Sigmoid colon (tissue), 4 donors: ENCODE measurements around the gene PSMC3.

Experiments used
- EP300 ChIP-seq, 4 donors: sonication (generic); formaldehyde crosslinking; IDR thresholded peaks; one replicate each; pipeline ENCODE4 v1.6.1; 2017; ENCODE audit warnings: antibody characterized with exemption in 4 of 4
- POLR2A ChIP-seq, 2 donors: fragments of 450-650 bp; IDR thresholded peaks; one replicate each; pipeline ENCODE4 v1.6.1; 2016; ENCODE audit warnings: antibody characterized with exemption in 2 of 2, mild to moderate bottlenecking in 2 of 2, moderate library complexity in 2 of 2
- TF ChIP-seq, protein P1 (sequence below), 4 experiments: fragments of 450-650 bp in 3 of 4; fragments of 200-600 bp in 1 of 4; IDR thresholded peaks; one replicate each; pipeline ENCODE4 v1.5.1; 2016 to 2019; ENCODE audit warnings: antibody characterized with exemption in 4 of 4, mild to moderate bottlenecking in 3 of 4, moderate library complexity in 2 of 4

GRCh38 chr11:47406896-47407745 is 19.1 kb downstream of the PSMC3 start:
- TF ChIP-seq, protein P1, sequence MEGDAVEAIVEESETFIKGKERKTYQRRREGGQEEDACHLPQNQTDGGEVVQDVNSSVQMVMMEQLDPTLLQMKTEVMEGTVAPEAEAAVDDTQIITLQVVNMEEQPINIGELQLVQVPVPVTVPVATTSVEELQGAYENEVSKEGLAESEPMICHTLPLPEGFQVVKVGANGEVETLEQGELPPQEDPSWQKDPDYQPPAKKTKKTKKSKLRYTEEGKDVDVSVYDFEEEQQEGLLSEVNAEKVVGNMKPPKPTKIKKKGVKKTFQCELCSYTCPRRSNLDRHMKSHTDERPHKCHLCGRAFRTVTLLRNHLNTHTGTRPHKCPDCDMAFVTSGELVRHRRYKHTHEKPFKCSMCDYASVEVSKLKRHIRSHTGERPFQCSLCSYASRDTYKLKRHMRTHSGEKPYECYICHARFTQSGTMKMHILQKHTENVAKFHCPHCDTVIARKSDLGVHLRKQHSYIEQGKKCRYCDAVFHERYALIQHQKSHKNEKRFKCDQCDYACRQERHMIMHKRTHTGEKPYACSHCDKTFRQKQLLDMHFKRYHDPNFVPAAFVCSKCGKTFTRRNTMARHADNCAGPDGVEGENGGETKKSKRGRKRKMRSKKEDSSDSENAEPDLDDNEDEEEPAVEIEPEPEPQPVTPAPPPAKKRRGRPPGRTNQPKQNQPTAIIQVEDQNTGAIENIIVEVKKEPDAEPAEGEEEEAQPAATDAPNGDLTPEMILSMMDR (IDR thresholded peaks at IDR 0.05), result no peak
- no peak for TF ChIP-seq POLR2A (IDR thresholded peaks at IDR 0.05)
- no peak for TF ChIP-seq EP300 (IDR thresholded peaks at IDR 0.05)
